GM13976 (cell line): ENCODE data around the gene MICAL2.

Experiments
- DNase-seq: peaks from one replicate; pipeline ENCODE4 v3.0.0; 2012; ENCODE audit warnings: low spot score
- CTCF ChIP-seq: IDR thresholded peaks from 2 replicates; pipeline ENCODE4 v1.5.1; 2012; ENCODE audit warnings: borderline replicate concordance, mild to moderate bottlenecking; ENCODE audit not compliant: insufficient read depth; ENCODE audit errors: extremely low read depth, missing control alignments, control extremely low read depth
- in situ Hi-C: fragments of 300-500 bp; cut with MboI; formaldehyde crosslinking; loops from one replicate; pipeline ENCODE4 v1.12.0; 2022; ENCODE audit warnings: low sequenced_read_pairs, mixed read lengths, inconsistent platforms; ENCODE audit not compliant: unreplicated experiment

MICAL2 gene

DNA sequence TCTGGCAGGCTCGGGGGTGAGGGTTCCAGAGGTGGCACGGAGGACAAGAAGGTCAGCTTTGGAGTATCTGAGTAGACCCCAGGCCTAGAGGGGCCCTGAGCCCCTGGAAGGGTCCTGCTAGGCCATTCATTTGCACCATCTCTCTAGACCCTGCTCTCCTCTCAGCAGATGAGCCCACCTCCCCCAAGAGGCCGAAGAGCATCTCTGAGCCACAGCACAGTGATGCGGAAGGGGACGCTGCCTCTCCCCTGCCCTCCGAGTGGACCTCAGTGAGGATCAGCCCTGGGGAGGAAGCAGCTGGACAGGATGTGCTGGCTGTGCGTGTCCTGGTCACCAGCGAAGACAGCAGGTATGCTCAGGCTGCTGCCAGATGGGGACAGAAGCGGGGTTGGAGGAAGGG lies 165.4 kb downstream of the MICAL2 start:
- in situ Hi-C loops: no loop called here
- DNase-seq: no peak
- no peak for TF ChIP-seq CTCF

DNA sequence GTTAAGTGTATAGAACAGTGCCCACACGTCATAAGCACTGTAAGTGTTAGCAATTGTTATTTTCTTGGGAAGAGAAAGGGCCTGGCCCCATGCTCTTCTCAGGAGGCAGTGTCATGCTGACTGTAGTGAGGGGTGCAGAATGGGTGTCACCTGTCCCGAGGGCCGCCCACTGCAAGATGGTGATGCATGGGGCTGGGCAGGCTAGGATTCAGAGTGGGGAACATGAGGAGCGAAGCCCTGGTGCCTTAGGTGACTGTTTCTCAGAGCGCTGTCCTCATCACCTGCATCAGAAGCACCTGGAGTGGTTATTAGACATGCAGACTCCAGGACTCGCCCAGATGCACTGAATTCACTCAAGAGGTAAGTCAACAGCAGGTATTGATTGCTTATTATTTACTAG lies 166.0 kb downstream of the MICAL2 start:
- no peak for DNase-seq
- TF ChIP-seq CTCF: no peak
- in situ Hi-C loops: no loop called here

- DNase-seq: no peak
- in situ Hi-C loops: no loop called here
- no peak for TF ChIP-seq CTCF
These were observed 166.6 kb downstream of the MICAL2 start for GRCh38 chr11:12276831-12277475.

DNA sequence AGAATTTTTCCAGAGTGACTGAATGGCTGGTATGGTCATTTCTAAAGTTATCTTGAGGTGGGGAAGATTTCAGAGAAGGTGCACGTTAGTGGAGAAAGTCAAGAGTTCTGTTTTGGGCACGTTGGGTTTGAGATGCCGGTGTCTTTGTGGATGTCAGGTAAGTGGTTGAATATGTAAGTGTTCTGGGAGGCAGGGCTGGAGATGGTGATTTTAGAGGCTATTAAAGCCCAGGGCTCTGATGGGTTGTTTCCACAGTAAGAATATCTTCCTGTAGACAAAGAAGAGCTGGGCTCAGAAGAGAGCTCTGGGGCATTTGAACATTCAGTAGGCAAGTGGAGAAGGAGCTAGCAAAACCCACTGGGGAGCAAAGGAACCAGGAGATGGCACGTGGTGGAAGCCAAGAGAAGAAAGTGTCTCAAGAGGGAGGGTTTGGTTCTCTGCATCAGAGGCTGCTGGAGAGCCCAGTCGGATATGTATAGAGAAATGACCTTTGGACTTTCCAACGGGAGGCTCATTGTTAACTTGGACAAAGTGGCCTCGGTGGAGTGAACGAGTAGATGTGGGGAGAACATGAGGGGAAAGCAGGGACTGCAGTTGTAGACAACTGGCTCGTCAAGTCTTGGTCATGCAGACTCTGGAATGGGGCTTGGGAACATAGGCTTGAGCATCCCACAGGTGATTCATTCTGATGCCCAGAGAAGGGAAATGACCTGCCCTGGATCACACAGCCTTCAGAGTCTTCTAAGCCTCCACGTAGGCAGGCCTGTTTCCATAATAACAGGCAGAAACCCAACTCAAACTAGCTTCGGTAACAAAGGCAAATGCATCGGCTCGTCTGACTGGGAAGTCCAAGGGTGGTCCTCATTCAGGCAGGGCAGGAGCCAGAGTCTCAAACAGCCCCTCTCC lies 168.6 kb downstream of the MICAL2 start:
- DNase-seq: no peak
- in situ Hi-C loops: no loop called here
- TF ChIP-seq CTCF: no peak

DNA sequence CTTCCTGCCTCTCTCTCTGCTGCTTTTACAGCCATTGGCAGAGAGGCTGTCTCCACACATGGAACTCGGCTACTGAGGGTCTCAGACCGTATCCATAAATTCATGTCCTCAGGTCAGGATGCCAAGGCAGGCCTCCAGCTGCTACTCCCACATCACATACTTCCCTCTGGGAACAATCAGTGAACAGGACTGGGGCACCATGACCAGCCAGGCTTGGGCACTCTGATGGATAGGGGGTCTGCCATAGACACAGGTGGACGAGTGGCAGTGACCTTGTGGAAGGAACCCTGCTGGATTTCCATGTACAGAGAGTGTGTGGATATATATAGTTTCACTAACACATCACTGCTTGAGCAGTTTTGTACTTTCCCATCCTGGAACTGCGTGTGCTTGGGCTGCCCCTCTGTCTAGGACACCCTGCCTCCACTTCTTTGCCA lies 169.3 kb downstream of the MICAL2 start:
- no peak for DNase-seq
- no peak for TF ChIP-seq CTCF
- in situ Hi-C loops: loop anchor here (10.0 kb wide), 1 partner anchor 235 kb away; no protein-coding TSS in a partner anchor

DNA sequence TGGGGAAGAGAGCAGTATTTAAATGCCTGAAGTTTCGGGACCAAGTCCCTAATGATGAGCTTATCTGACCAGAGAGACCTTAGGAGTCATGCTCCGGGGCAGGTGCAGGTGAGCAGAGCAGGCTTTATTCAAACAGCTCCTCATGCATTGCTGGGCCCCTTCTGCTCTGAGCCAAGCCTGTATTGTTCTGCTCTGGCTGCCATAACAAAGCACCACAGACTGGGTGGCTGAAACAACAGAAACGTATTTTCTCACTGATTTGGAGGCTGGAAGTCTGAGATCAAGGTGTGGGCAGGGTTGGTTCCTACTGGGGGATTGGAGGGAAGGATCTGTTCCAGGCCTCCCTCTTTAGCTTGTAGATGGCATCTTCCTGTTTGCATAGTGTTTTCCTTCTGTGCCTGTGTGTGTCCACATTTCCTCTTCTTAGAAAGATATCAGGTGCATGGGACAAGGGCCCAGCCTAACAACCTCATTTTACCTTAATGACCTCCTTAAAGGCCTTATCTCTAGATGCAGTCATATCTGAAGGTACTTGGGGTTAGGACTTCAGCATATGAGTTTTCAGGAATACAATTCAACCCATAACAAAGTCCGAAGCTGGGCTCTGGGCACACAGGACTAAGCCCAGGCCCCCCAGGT lies 169.9 kb downstream of the MICAL2 start:
- in situ Hi-C loops: loop anchor here (10.0 kb wide), 1 partner anchor 236 kb away; no protein-coding TSS in a partner anchor
- TF ChIP-seq CTCF: no peak
- DNase-seq: peak; percentile 2
